H1 (cell line): ENCODE results near the gene FAM53B. TPM values are rescaled to one million over a fixed set of nuclear protein-coding genes. Genes with fewer than 3 reads are reported as not detected.

ENCODE experiments used
- CTCF ChIA-PET: fragments of 300-600 bp; sonication (Branson Sonifier 250); formaldehyde crosslinking; loops from one replicate; lab custom pipeline; 2021; ENCODE audit not compliant: partially characterized antibody; lab: Charles Lee
- POLR2A ChIA-PET: fragments of 300-600 bp; sonication (Branson Sonifier 250); formaldehyde crosslinking; loops from one replicate; lab custom pipeline; 2021; ENCODE audit warnings: inconsistent platforms; ENCODE audit not compliant: partially characterized antibody; lab: Charles Lee
- DNase-seq, 2 experiments: peaks; one replicate each; pipeline versions ENCODE4 v3.0.0 to v3.0.0-alpha.2; 2010 to 2022; ENCODE audit warnings: low spot score in 2 of 2, low read depth in 1 of 2, mixed read lengths in 1 of 2
- FAIRE-seq: peaks from 2 replicates; lab custom pipeline; 2011; peaks lifted over from hg19 to GRCh38; lab: Jason Lieb, UNC
- H2AFZ ChIP-seq: 2 replicates; pipeline ENCODE4 v1.8.1; 2012; ENCODE audit warnings: low read length, inconsistent platforms
- H2AK5ac ChIP-seq: 2 replicates; pipeline ENCODE4 v1.6.1; 2013; ENCODE audit warnings: low read depth, low read length
- H2BK120ac ChIP-seq: replicated peaks from 2 replicates; pipeline ENCODE3; 2013; ENCODE audit warnings: low read depth, low read length, inconsistent platforms
- H2BK12ac ChIP-seq: 2 replicates; pipeline ENCODE4 v1.6.1; 2013; ENCODE audit warnings: low read depth, low read length
- H2BK15ac ChIP-seq: 2 replicates; pipeline ENCODE4 v1.6.1; 2013; ENCODE audit warnings: low read length
- H2BK20ac ChIP-seq: 2 replicates; pipeline ENCODE4 v1.6.1; 2013; ENCODE audit warnings: low read length
- H2BK5ac ChIP-seq: 2 replicates; pipeline ENCODE4 v1.6.1; 2013; ENCODE audit warnings: low read depth, low read length
- H3K14ac ChIP-seq: 2 replicates; pipeline ENCODE4 v1.6.1; 2013; ENCODE audit warnings: inconsistent platforms; ENCODE audit not compliant: insufficient read length
- H3K18ac ChIP-seq: 2 replicates; pipeline ENCODE4 v1.6.1; 2013; ENCODE audit warnings: low read length; ENCODE audit errors: extremely low read depth
- H3K23ac ChIP-seq: 2 replicates; pipeline ENCODE4 v1.6.1; 2013; ENCODE audit warnings: inconsistent platforms; ENCODE audit not compliant: insufficient read length
- H3K23me2 ChIP-seq: 2 replicates; pipeline ENCODE4 v1.6.1; 2013; ENCODE audit warnings: low read depth, low read length
- H3K27ac ChIP-seq: 2 replicates; pipeline ENCODE4 v1.6.1; 2011; ENCODE audit warnings: low read depth, low read length, inconsistent platforms
- H3K27me3 ChIP-seq, 4 experiments: replicated peaks in 1 of 4; 1 replicate in 1 of 4; 2 replicates in 3 of 4; pipeline versions ENCODE4 v1.6.1 to v1.8.1; 2011 to 2013; ENCODE audit warnings: low read length in 3 of 4, mild to moderate bottlenecking in 3 of 4, inconsistent platforms in 2 of 4, mixed read lengths in 2 of 4, moderate library complexity in 1 of 4; ENCODE audit not compliant: control insufficient read depth in 3 of 4, insufficient read depth in 3 of 4; ENCODE audit errors: extremely low read depth in 1 of 4
- H3K36me3 ChIP-seq, 4 experiments: 2 replicates each; pipeline versions ENCODE4 v1.6.1 to v1.8.1; 2011 to 2013; ENCODE audit warnings: mild to moderate bottlenecking in 4 of 4, low read length in 3 of 4, moderate library complexity in 2 of 4, control low read depth in 1 of 4, inconsistent platforms in 1 of 4; ENCODE audit not compliant: insufficient read depth in 4 of 4, control insufficient read depth in 2 of 4
- H3K4ac ChIP-seq: replicated peaks from 2 replicates; pipeline ENCODE3; 2013; ENCODE audit warnings: low read length, low read depth, mixed read lengths, inconsistent platforms; ENCODE audit not compliant: insufficient read length
- H3K4me1 ChIP-seq, 4 experiments: replicated peaks in 1 of 4; 1 replicate in 1 of 4; 2 replicates in 3 of 4; pipeline versions ENCODE4 v1.6.1 to v1.8.1; 2011 to 2013; ENCODE audit warnings: low read length in 3 of 4, inconsistent platforms in 2 of 4, mixed read lengths in 1 of 4; ENCODE audit not compliant: insufficient read depth in 4 of 4, control insufficient read depth in 3 of 4
- H3K4me2 ChIP-seq, 2 experiments: 2 replicates each; pipeline versions ENCODE4 v1.6.1 to v1.8.1; 2011 to 2013; ENCODE audit warnings: low read depth in 2 of 2, low read length in 2 of 2, control low read depth in 1 of 2, inconsistent platforms in 1 of 2, mild to moderate bottlenecking in 1 of 2; ENCODE audit not compliant: insufficient read depth in 1 of 2
- H3K4me3 ChIP-seq, 4 experiments: fragments of 200-600, 300-600 bp in 1 of 4; sonication (generic), shearing (Covaris generic), sonication (Bioruptor Twin) in 1 of 4; 2 replicates each; pipeline versions ENCODE4 v1.5.1 to v1.8.1; 2011 to 2016; ENCODE audit warnings: low read length in 4 of 4, low read depth in 3 of 4, control low read depth in 2 of 4, inconsistent platforms in 2 of 4, mild to moderate bottlenecking in 2 of 4, mixed read lengths in 1 of 4, moderate library complexity in 1 of 4; ENCODE audit not compliant: insufficient read depth in 2 of 4; ENCODE audit errors: extremely low read depth in 1 of 4
- H3K56ac ChIP-seq: replicated peaks from 2 replicates; pipeline ENCODE3; 2013; ENCODE audit warnings: low read depth, mild to moderate bottlenecking, mixed read lengths, low read length, inconsistent platforms; ENCODE audit not compliant: insufficient read length
- H3K79me1 ChIP-seq: 2 replicates; pipeline ENCODE4 v1.6.1; 2013; ENCODE audit warnings: low read depth, low read length, control low read depth
- H3K79me2 ChIP-seq, 2 experiments: 2 replicates each; pipeline versions ENCODE4 v1.6.1 to v1.8.1; 2012 to 2013; ENCODE audit warnings: low read length in 2 of 2, mild to moderate bottlenecking in 2 of 2, inconsistent platforms in 1 of 2; ENCODE audit not compliant: insufficient read depth in 2 of 2, control insufficient read depth in 1 of 2
- H3K9ac ChIP-seq, 4 experiments: replicated peaks in 1 of 4; 1 replicate in 1 of 4; 2 replicates in 3 of 4; pipeline versions ENCODE4 v1.6.1 to v1.8.1; 2011 to 2013; ENCODE audit warnings: low read depth in 3 of 4, low read length in 3 of 4, control low read depth in 2 of 4, mild to moderate bottlenecking in 2 of 4, moderate library complexity in 2 of 4, inconsistent platforms in 1 of 4; ENCODE audit errors: extremely low read depth in 1 of 4
- H3K9me3 ChIP-seq, 2 experiments: 2 replicates each; pipeline versions ENCODE4 v1.6.1 to v1.8.1; 2012 to 2013; ENCODE audit warnings: mild to moderate bottlenecking in 2 of 2, moderate library complexity in 2 of 2, control low read depth in 1 of 2, inconsistent platforms in 1 of 2, low read depth in 1 of 2, low read length in 1 of 2, mixed read lengths in 1 of 2; ENCODE audit not compliant: insufficient read depth in 2 of 2
- H4K20me1 ChIP-seq, 2 experiments: replicated peaks in 1 of 2; 2 replicates each; pipeline versions ENCODE3 to v1.8.1; 2011 to 2013; ENCODE audit warnings: inconsistent platforms in 2 of 2, low read length in 2 of 2, mild to moderate bottlenecking in 1 of 2; ENCODE audit not compliant: insufficient read depth in 2 of 2, control insufficient read depth in 1 of 2
- H4K5ac ChIP-seq: 2 replicates; pipeline ENCODE4 v1.6.1; 2013; ENCODE audit warnings: low read length, low read depth, mixed read lengths, inconsistent platforms; ENCODE audit not compliant: insufficient read length
- H4K8ac ChIP-seq: 2 replicates; pipeline ENCODE4 v1.8.0; 2013; ENCODE audit warnings: mild to moderate bottlenecking, moderate library complexity, low read length, inconsistent platforms; ENCODE audit not compliant: insufficient read depth; ENCODE audit errors: extremely low read depth
- H4K91ac ChIP-seq: replicated peaks from 2 replicates; pipeline ENCODE3; 2013; ENCODE audit warnings: low read length, mixed read lengths, inconsistent platforms; ENCODE audit not compliant: insufficient read length
- CHD1 ChIP-seq: IDR thresholded peaks from 2 replicates; pipeline ENCODE4 v1.6.1; 2012; ENCODE audit warnings: low read depth, low read length, improper control_type of control experiment
- GTF2F1 ChIP-seq: IDR thresholded peaks from 2 replicates; pipeline ENCODE4 v1.6.1; 2012; ENCODE audit warnings: low read depth, low read length, improper control_type of control experiment, borderline replicate concordance
- HDAC2 ChIP-seq, 2 experiments: fragments of 300-600 bp in 1 of 2; sonication (generic) in 1 of 2; IDR thresholded peaks; 2 replicates each; pipeline ENCODE4 v1.6.1; 2011 to 2012; ENCODE audit warnings: low read depth in 2 of 2, low read length in 2 of 2, mild to moderate bottlenecking in 2 of 2, moderate library complexity in 2 of 2, borderline replicate concordance in 1 of 2, inconsistent platforms in 1 of 2
- KDM1A ChIP-seq: fragments of 200-600, 300-600 bp; sonication (generic); IDR thresholded peaks from 2 replicates; pipeline ENCODE4 v1.7.1; 2016; ENCODE audit warnings: mild to moderate bottlenecking, low read length, borderline replicate concordance
- NRF1 ChIP-seq: IDR thresholded peaks from 2 replicates; pipeline ENCODE4 v1.6.1; 2011; ENCODE audit warnings: mild to moderate bottlenecking, low read depth, low read length, improper control_type of control experiment
- RBBP5 ChIP-seq: IDR thresholded peaks from 2 replicates; pipeline ENCODE4 v1.7.1; 2012; ENCODE audit warnings: low read depth, mild to moderate bottlenecking, inconsistent platforms, low read length, moderate library complexity, borderline replicate concordance
- SAP30 ChIP-seq: fragments of 300-600 bp; sonication (generic); IDR thresholded peaks from 2 replicates; pipeline ENCODE4 v1.7.1; 2012; ENCODE audit warnings: low read length, moderate library complexity, mild to moderate bottlenecking, inconsistent platforms; ENCODE audit not compliant: insufficient read depth, insufficient replicate concordance
- SP2 ChIP-seq: IDR thresholded peaks from 2 replicates; pipeline ENCODE4 v1.6.1; 2012; ENCODE audit warnings: mild to moderate bottlenecking, low read length, inconsistent platforms
- TAF7 ChIP-seq: optimal IDR thresholded peaks from 2 replicates; pipeline ENCODE3; 2011; ENCODE audit warnings: low read depth, mild to moderate bottlenecking, inconsistent platforms, low read length, moderate library complexity, borderline replicate concordance
- TBP ChIP-seq: IDR thresholded peaks from 2 replicates; pipeline ENCODE4 v1.6.1; 2011; ENCODE audit warnings: low read depth, low read length, improper control_type of control experiment
- YY1 ChIP-seq: IDR thresholded peaks from 2 replicates; pipeline ENCODE4 v1.6.1; 2011; ENCODE audit warnings: low read depth, mild to moderate bottlenecking, low read length
- ZNF274 ChIP-seq: IDR thresholded peaks from 2 replicates; pipeline ENCODE4 v1.7.0; 2012; ENCODE audit warnings: low read length, borderline replicate concordance; ENCODE audit errors: extremely low read depth
- WGBS, 2 experiments: shearing (Covaris generic) in 1 of 2; methylation state at CpG; one replicate each; pipeline versions ENCODE4 v1.1.6 to v1.1.7; 2013 to 2015; ENCODE audit warnings: low lambda C conversion rate in 2 of 2, mixed read lengths in 2 of 2, inconsistent platforms in 1 of 2, low coverage in 1 of 2, missing lambda C conversion rate in 1 of 2; ENCODE audit not compliant: insufficient replicate concordance in 2 of 2, insufficient coverage in 1 of 2, insufficient read length in 1 of 2; ENCODE audit errors: extremely low coverage in 1 of 2, missing lambda C conversion rate in 1 of 2; 5-methylcytosine and 5-hydroxymethylcytosine counted together
- polyA plus RNA-seq, 7 experiments: library from polyadenylated mRNA; depleted of rRNA in 3 of 7; stranded (reverse) in 5 of 7; unstranded in 2 of 7; fragments of >200 nt in 5 of 7; fragments of 200-250 nt in 2 of 7; gene quantifications; 1 replicate in 5 of 7; 2 replicates in 1 of 7; 4 replicates in 1 of 7; pipeline versions ENCODE4 v1.2.1 to v1.2.3, GENCODE V29; 2011 to 2013; ENCODE audit warnings: missing spikeins in 2 of 7, mixed read lengths in 2 of 7
- total RNA-seq: library from RNA; stranded (reverse); fragmentation: NEBNext Ultra II Directional; extraction: Animal tissue kit (Norgen Biotek cat#: 25700); gene quantifications from 2 replicates; pipeline ENCODE4 v1.2.1, GENCODE V29; 2021

Gene FAM53B
- total and polyA plus RNA-seq, 2 of the 8 experiments (the other 6 are each of a cell fraction or from before 2014, with no cell fraction given): 5.3 to 14.4 TPM

- Histone ChIP-seq H2BK20ac (peak overlapping the region; percentile 72; the same call in 1 of the 2 replicates), H2AK5ac (no peak overlapping the region; the same call in 1 of the 2 replicates), H3K4me2 (no peak overlapping the region), H2AFZ (no peak overlapping the region), H2BK5ac (no peak overlapping the region), H3K56ac (no peak overlapping the region), H4K5ac (no peak overlapping the region), H2BK12ac (0 out of 2 replicates have a peak overlapping the region, but pooled peaks have one; percentile 39), H3K79me1 (no peaks in the 10 kb centered on the region), H3K36me3 (no peaks in the 10 kb centered on the region), H3K14ac (no peak overlapping the region), H3K9me3 (no peaks in the 10 kb centered on the region), H2BK120ac (no peak overlapping the region), H3K27me3 (no peaks in the 10 kb centered on the region), H3K4ac (no peak overlapping the region), H3K4me1 (no peaks in the 10 kb centered on the region), H3K4me3 (no peak overlapping the region), H3K18ac (no peak overlapping the region), H3K79me2 (no peaks in the 10 kb centered on the region), H3K9ac (no peak overlapping the region), H4K91ac (peak overlapping the region; percentile 26), H4K8ac (no peak overlapping the region), H3K23ac (no peak overlapping the region), H3K23me2 (no peaks in the 10 kb centered on the region), H2BK15ac (no peak overlapping the region), H3K27ac (no peak overlapping the region), H4K20me1 (peaks cover 2% of the 10 kb centered on the region in 2 experiments)
- DNase-seq: no peak
- ChIA-PET CTCF (interaction anchor here (0.6 to 1.2 kb wide), 6 partner anchors 13 to 207 kb away, joined by 3 to 8 read pairs (median 4); no protein-coding TSS in a partner anchor), POLR2A (no interaction called here)
- FAIRE-seq: no peak
- WGBS, 2 experiments: 90% methylated on average over 23 of the region's 23 CpGs; no CpG with 5 or more reads in 1 of the 2 experiments
- TF ChIP-seq RBBP5 (no peak), SP2 (no peak), TBP (no peak), ZNF274 (no peak), GTF2F1 (no peak), SAP30 (no peak), NRF1 (no peak), YY1 (no peak), CHD1 (no peak), HDAC2 (IDR thresholded peaks at IDR 0.05; ENCODE audit: borderline replicate concordance in 1 of 2, low read depth in 2 of 2, low read length in 2 of 2) (no peak), KDM1A (no peak), TAF7 (no peak)
Observed at GRCh38 chr10:124590216-124591122, 153.7 kb downstream of the FAM53B start.
